ENCODE data around the gene IGLON5. TPM values are rescaled to one million over a fixed set of nuclear protein-coding genes. Genes with fewer than 3 reads are reported as not detected.

IGLON5 gene
- not detected in 2 replicates for total RNA-seq

DNA sequence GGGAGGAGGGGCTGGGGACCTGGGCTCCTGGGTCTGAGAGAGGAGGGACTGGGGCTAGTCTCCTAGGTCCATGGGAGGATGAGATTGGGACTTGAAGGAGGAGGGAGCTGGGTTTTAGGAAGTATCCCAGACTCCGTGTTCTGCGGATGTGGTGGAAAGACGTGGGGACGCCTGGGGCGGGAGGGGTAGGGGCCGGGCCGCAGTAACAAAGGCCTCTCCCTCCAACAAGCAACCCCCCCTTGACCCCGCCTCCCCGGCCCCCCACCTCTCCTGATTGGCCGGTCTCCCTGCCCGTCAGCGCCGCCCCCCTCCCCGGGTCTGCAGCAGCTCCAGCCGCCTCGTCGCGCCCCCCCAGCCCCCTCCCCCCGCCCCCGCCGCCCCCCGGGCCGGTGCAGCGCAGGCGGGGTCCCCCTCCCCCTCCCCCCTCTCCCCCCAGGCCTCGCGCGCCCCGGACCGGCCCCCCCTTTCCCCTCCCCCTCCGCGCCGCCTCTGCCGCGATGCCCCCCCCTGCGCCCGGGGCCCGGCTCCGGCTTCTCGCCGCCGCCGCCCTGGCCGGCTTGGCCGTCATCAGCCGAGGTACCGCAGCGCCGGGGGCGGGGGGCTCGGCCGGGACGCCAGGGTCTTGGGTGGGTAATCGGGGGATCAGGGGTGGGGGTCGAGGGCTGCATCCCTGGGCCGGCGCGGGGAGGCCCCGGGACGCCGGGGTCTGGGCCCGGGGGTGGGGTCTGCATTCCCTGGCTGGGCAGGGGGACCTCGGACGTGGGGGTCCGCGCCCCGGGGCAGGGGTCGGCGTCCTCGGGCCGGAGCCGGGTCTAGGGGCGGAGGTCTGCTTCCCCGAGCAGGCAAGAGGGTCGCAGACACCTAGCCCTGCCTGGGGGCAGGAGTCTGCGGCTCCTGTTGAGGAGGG, at the start of gene IGLON5:
TSS of gene IGLON5 (plus strand) at position 294 of the 907 bp plus-strand sequence. CDS start at position 498, 204 bp downstream.

DNA sequence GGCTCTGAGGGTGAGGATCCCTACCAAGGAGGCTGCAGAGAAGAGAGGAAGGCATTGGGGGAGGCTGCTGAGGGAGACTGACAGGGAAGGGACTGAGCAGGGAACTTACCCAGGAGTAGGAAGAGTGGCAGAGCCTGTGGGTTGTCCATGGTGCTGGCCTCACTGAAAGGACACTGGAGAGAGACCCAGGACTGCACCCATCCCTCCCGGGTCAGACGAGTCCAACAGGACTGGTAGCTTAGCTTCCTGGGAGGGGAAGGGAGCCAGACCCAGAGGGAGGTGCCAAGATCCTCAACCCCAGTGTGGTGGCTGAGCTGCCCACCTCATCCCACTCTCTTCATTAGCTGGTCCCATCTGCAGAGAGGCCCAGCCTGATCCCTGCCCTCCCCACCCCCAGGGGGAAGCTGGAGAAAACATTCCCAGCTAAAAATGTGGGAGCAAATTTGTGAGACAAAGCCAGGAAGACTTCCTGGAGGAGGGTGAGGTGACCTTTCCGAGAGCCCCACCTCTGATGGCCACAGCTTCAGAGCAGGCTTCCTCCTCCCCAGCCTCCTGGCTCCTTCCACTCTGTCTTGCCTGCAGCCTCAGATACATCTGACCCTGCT, 30.6 kb downstream of the IGLON5 start, which contains the start of gene VSIG10L:
TSS of gene VSIG10L (minus strand) at position 164 of the 605 bp plus-strand sequence. CDS start at position 149, 15 bp downstream.

GRCh38 chr19:51365965-51366388, 54.5 kb downstream of the IGLON5 start, which contains the start of gene ETFB:
ETFB (minus strand) TSS chr19:51366388; CDS start chr19:51366326, 62 bp downstream.

DNA sequence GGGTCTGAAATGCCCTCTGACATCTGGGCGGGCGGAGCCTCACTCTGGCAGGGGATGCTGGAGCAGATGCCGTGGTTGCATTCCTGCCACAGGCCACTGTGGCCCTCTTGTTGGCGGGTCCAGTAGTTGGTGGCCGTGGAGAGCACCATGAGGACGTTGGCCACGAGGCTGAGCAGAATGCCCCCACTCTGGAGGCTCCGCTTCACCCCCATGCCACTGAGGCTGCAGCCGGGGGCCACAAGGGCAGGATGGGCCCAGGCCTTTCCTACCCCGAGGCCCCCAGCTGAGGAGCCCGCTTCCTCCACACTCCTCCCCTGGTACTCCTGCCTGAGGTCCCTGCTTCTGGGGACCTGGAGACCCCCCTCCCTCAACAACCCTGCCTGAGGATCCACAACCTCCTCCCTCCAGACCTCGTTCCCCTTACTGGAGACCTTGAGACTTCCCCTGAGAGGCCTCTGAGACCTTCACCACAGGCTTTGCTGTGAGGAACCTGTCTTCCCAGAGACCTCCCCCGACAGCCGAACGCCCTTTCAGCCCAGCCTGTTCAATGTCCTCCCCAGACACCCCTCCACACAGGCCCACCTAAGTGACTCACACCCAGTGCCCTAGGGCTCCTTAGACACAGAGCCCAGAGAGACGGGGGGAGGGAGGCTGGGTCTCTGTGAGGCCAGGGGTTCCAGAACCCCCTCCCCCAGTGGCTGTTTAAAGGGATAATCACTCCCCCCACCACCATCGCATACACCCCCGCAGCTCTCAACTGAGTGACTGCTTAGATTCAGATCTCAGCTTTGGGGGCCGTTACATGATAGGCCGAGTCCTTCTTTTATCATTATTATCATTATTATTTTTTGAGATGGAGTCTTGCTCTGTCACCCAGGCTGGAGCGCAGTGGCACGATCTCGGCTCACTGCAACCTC, 57.2 kb downstream of the IGLON5 start, which contains the start of gene CLDND2:
TSS of gene CLDND2 (minus strand) at position 638 of the 917 bp plus-strand sequence. CDS start at position 212, 426 bp downstream.

GRCh38 chr19:51372649-51373504, 61.4 kb downstream of the IGLON5 start, which contains the start of gene NKG7:
NKG7 (minus strand) TSS chr19:51372654; CDS start chr19:51372535, 119 bp downstream.

Other genes with a start within 250 kb of the IGLON5 start
- gene KLK13, start 246.6 kb upstream of the IGLON5 start, total RNA-seq: not detected in 2 replicates
- 0.81 TPM in 1 of 2 replicates, not detected in the other for gene KLK14, start 228.8 kb upstream of the IGLON5 start, total RNA-seq
- gene CTU1, start 203.2 kb upstream of the IGLON5 start, total RNA-seq: 11.0 and 12.2 TPM in 2 replicates
- gene SIGLEC9, start 186.7 kb upstream of the IGLON5 start, total RNA-seq: not detected in 2 replicates
- not detected in 2 replicates for gene SIGLEC7, start 169.3 kb upstream of the IGLON5 start, total RNA-seq
- not detected in 2 replicates for gene CD33, start 86.6 kb upstream of the IGLON5 start, total RNA-seq
- not detected in 2 replicates for gene SIGLECL1, start 60.6 kb upstream of the IGLON5 start, total RNA-seq
- gene VSIG10L, start 30.5 kb downstream of the IGLON5 start, total RNA-seq: 0.33 and 0.76 TPM in 2 replicates
- gene ETFB, start 54.7 kb downstream of the IGLON5 start, total RNA-seq: 37.6 and 48.7 TPM in 2 replicates
- gene CLDND2, start 57.4 kb downstream of the IGLON5 start, total RNA-seq: not detected in 2 replicates
- not detected in 2 replicates for gene NKG7, start 61.0 kb downstream of the IGLON5 start, total RNA-seq
- gene LIM2, start 76.3 kb downstream of the IGLON5 start, total RNA-seq: not detected in 2 replicates
- gene C19orf84, start 78.9 kb downstream of the IGLON5 start, total RNA-seq: not detected in 2 replicates
- gene SIGLEC10, start 106.0 kb downstream of the IGLON5 start, total RNA-seq: not detected in 2 replicates
- not detected in 2 replicates for gene SIGLEC8, start 146.8 kb downstream of the IGLON5 start, total RNA-seq
- not detected in 2 replicates for gene CEACAM18, start 166.9 kb downstream of the IGLON5 start, total RNA-seq
- gene SIGLEC12, start 190.2 kb downstream of the IGLON5 start, total RNA-seq: not detected in 2 replicates
- gene SIGLEC6, start 220.0 kb downstream of the IGLON5 start, total RNA-seq: not detected in 2 replicates

Measured in mesangial cell (primary cell).